Measurements from ENCODE around the gene MAZ.
A peak's percentile ranks its signal among the peaks of the same experiment; 100 is the strongest.
"Not testable (repeated sequence)": the region's sequence is repeated elsewhere in the genome, so short reads cannot be mapped to it uniquely, and the experiment has no call there.

The MAZ gene

DNA sequence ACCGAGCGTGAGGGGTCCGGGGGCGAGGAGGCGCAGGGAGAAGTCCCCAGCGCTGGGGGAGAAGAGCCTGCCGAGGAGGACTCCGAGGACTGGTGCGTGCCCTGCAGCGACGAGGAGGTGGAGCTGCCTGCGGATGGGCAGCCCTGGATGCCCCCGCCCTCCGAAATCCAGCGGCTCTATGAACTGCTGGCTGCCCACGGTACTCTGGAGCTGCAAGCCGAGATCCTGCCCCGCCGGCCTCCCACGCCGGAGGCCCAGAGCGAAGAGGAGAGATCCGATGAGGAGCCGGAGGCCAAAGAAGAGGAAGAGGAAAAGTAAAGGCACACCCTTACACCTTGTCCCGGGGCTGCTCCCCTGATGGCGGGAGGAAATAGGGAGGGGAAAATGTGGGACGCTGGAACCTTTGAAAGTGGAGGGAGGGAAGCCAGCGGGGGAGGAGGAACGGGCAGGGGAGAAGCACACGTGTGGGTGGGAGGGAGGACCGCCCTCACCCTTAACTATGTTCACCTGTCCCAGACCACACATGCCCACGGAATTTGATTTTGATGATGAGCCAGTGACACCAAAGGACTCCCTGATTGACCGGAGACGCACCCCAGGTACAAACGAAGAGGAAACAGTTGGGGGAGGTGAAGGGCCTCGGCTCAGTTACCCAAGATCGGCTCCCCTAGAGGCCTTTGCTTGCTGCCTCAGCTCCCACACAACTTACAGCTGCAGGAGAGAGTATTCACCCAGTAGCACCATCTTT, 10.5 kb downstream of the MAZ start:
- TF ChIP-seq GATA1 (IDR thresholded peaks at IDR 0.05; ENCODE audit: low read depth, low read length) (no peak), POLR2A (IDR thresholded peaks at IDR 0.05; ENCODE audit: low read length) (no peak)
- DNase-seq = peak in 1 of 2 experiments; percentile 70

DNA sequence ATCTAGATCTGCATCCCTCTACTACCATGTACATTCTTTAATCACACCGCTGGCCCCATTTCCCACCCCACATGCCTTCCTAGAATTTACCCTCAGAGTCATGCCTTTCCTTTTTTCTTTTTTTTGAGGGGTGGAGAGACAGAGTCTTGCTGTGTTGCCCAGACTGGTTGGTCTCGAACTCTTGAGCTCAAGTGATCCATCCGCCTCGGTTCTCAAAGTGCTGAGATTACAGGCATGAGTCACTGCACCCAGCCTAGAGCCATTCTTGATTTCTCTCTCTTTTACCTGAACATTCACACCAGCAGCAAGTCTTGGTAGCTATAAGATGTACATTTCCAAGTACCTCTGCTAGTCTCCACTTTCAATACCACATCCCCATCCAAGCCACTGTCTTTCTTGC, 11.8 kb downstream of the MAZ start:
- TF ChIP-seq GATA1 (IDR thresholded peaks at IDR 0.05; ENCODE audit: low read depth, low read length) (no peak), POLR2A (IDR thresholded peaks at IDR 0.05; ENCODE audit: low read length) (no peak)
- DNase-seq = no peak

DNA sequence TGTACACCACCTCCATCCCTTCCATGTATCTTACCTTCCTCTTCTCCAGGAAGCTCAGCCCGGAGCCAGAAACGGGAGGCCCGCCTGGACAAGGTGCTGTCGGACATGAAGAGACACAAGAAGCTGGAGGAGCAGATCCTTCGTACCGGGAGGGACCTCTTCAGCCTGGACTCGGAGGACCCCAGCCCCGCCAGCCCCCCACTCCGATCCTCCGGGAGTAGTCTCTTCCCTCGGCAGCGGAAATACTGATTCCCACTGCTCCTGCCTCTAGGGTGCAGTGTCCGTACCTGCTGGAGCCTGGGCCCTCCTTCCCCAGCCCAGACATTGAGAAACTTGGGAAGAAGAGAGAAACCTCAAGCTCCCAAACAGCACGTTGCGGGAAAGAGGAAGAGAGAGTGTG, 13.2 kb downstream of the MAZ start:
- no peak for DNase-seq
- TF ChIP-seq GATA1 (IDR thresholded peaks at IDR 0.05; ENCODE audit: low read depth, low read length) (no peak), POLR2A (IDR thresholded peaks at IDR 0.05; ENCODE audit: low read length) (no peak)

DNA sequence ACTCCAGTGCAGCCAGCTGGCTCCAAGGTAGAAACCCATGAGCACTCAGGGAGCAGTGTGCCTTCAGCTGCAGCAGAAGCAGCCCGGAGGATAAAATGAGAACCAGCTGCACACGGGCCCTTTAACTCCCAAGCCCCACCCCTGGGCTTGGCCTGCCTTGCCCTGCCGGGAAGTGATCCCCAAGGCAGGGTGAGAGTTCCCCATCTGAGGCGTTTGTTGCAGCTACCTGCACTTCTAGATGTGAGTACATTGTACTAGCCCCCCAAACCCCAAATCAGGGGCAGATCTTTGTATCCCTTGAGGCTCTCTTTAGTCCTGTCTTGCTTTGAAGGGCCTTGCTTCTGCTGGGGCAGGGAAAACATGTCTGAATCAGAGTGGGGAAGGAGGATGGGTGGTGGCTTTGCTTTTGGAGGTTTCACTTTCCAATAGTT, 14.0 kb downstream of the MAZ start, which contains the start of gene MVP:
TSS of gene MVP (plus strand) at position 192 of the 431 bp plus-strand sequence. CDS start 10,088 bp downstream, outside the sequence.
- DNase-seq = peak in 1 of 2 experiments; percentile 48

DNA sequence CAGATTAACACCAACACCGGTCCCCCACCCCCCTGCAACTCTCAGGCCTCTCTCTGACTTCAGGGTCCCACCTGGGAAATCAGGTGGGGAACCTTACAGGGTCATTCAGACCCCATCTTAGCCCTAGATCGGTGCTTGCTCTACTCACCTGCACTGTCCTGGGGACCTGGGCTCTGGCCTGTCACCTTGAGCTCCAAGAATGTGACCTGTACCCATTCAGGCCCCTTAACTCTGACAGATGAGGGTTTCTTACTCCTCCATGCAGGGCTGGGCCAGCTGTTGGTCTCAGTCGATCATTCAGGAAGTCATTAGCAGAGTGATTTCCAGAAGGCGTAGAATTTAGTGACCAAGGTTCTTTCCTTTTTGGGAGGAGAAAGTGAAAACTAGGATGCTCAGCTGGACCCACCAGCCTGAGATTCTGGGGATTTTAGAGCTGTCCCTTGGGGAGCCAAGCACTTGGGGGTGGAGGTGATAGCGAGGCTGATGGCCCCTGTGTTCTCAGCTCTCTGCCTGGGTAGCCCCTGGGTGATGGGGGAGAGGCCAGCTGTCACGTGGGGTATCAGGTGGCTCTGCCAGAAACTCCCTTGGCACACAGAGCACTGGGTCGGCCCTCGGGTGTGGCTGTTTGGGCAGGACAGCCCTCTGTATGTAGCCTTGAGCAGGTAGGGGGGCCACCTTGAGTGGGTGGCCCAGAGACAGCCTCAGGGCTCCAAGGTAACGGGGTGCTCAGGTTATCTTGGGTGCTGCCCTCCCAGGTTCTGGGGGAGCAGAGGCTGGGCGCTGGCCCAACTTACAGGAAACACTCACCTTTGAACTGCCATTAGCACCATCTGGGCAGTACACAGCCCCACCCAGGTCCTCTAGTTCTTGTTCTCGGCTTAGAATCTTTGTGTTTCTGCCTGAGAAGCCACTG, 14.7 kb downstream of the MAZ start:
- TF ChIP-seq GATA1 (IDR thresholded peaks at IDR 0.05; ENCODE audit: low read depth, low read length) (no peak), POLR2A (IDR thresholded peaks at IDR 0.05; ENCODE audit: low read length) (no peak)
- DNase-seq = no peak

More for the DNA sequence above, 14.0 kb downstream of the MAZ start, which contains the start of gene MVP:
- TF ChIP-seq GATA1 (IDR thresholded peaks at IDR 0.05; ENCODE audit: low read depth, low read length) (no peak), POLR2A (IDR thresholded peaks at IDR 0.05; ENCODE audit: low read length) (no peak)

GRCh38 chr16:29821643-29822115, 15.3 kb downstream of the MAZ start:
- DNase-seq = no peak
- TF ChIP-seq POLR2A (IDR thresholded peaks at IDR 0.05; ENCODE audit: low read length) (no peak), GATA1 (IDR thresholded peaks at IDR 0.05; ENCODE audit: low read depth, low read length) (no peak)

- no peak for DNase-seq
- TF ChIP-seq POLR2A (IDR thresholded peaks at IDR 0.05; ENCODE audit: low read length) (no peak), GATA1 (IDR thresholded peaks at IDR 0.05; ENCODE audit: low read depth, low read length) (no peak)
Measured at GRCh38 chr16:29824589-29825144, 18.3 kb downstream of the MAZ start.

DNA sequence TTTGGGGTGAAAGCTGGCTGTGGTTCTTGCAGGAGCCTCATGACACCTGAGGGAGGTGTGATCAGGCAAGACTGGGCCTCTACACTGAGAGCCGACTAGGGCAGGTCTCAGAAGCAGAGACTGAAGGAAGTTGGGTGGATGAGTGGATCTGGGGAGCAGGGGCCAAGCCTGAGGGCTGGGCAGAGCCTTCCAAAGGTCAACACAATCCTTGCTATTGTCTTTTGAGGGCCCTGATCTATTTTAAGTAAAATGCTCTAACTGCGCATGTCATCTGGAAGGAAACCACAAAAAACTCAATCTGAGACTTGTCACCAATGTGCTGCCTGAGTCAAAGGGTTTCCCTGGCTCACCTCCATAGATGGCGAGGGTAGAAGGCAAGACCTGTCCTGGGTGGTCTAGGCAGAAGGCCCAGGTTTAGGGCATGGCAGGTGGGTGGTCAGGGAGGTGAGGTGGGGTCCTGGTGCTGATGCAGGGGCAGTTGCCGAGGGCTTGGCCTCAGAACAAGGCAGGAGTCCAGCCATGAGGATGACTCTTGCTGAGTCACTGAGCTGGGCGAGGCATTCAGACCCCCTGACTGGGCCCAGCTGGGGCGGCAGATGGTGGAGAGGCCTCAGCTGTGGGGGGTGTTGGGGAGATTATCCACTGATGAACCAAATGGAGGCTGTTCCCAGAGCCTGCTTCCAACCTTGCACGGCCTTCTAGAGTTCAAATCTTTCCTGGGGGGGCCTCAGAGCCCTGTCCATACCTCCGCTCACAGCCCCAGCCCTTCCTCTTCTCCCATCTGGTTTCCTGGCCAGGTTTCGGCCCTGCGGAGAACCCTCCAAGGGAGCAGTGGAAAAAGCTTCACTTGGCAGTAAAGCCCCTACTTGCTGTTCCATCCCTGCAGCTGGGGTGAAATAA, 19.1 kb downstream of the MAZ start:
- TF ChIP-seq POLR2A (IDR thresholded peaks at IDR 0.05; ENCODE audit: low read length) (no peak), GATA1 (IDR thresholded peaks at IDR 0.05; ENCODE audit: low read depth, low read length) (no peak)
- DNase-seq = no peak

- TF ChIP-seq GATA1 (IDR thresholded peaks at IDR 0.05; ENCODE audit: low read depth, low read length) (no peak), POLR2A (IDR thresholded peaks at IDR 0.05; ENCODE audit: low read length) (no peak)
- DNase-seq = no peak
Measured at GRCh38 chr16:29826342-29826695, 20.0 kb downstream of the MAZ start.

DNA sequence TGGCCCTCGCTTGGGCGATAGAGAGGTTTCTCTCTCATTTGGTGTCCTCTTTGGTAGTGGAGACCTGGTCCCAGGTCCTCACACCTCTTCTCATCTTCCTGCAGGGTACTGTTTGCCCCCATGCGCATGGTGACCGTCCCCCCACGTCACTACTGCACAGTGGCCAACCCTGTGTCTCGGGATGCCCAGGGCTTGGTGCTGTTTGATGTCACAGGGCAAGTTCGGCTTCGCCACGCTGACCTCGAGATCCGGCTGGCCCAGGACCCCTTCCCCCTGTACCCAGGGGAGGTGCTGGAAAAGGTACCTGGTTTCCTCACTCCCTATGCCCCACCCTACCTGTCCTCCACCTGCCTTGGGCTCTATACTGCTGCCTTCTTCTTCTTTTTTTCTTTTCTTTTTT, 24.4 kb downstream of the MAZ start:
- no peak for TF ChIP-seq GATA1 (IDR thresholded peaks at IDR 0.05; ENCODE audit: low read depth, low read length)
- TF ChIP-seq POLR2A (IDR thresholded peaks at IDR 0.05; ENCODE audit: low read length) = no peak
- DNase-seq = no peak

- TF ChIP-seq POLR2A (IDR thresholded peaks at IDR 0.05; ENCODE audit: low read length) (no peak), GATA1 (IDR thresholded peaks at IDR 0.05; ENCODE audit: low read depth, low read length) (no peak)
- no peak for DNase-seq
Measured at GRCh38 chr16:29831490-29831889, 25.2 kb downstream of the MAZ start.

DNA sequence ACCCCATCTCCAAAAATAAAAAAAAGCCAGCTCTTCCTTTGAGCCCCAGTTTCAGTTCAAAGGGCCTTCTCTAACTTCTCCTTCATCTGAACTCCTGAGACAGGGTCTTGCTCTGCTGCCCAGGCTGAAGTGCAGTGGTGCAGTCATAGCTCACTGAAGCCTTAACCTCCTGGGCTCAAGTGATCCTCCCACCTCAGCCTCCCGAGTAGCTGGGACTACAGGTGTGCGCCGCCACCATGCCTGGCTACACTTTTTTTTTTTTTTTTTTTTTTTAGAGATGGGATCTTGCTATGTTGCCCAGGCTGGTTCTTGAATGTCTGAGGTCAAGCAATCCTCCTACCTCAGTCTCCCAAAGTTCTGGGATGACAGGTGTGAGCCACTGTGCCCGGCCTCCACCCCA, 26.9 kb downstream of the MAZ start:
- not testable (repeated sequence) for DNase-seq

DNA sequence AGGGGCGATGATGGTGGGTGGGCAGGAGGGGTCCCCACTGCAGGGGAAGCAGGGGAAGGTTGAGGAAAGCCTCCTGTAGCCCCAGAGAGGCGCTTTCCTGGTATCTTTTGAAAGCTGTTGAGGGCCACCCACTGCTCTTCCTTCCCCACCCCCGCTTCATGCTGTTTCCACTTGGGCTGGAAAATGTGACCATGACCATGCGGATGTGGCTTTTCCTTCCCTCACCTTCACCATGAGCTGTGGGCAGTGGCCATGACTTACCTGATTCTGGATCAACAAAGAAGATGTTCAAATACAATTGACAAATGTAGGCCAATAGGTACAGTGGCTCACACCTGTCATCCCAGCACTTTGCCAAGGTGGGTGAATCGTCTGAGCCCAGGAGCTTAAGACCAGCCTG, 27.8 kb downstream of the MAZ start:
- DNase-seq = no peak
- TF ChIP-seq GATA1 (IDR thresholded peaks at IDR 0.05; ENCODE audit: low read depth, low read length) = no peak
- TF ChIP-seq POLR2A (IDR thresholded peaks at IDR 0.05; ENCODE audit: low read length) = no peak

Data from erythroblast (primary cell).